Measurements from ENCODE around the gene DTD2. TPM values are rescaled to one million over a fixed set of nuclear protein-coding genes. Genes with fewer than 3 reads are reported as not detected.
A peak's percentile ranks its signal among the peaks of the same experiment; 100 is the strongest.

Gene DTD2
- total and polyA plus RNA-seq, 9 of the 15 experiments (the other 6 are each of a cell fraction or from before 2014, with no cell fraction given) = 3.8 to 24.1 (median 15.2) TPM

- Histone ChIP-seq H3K4me2 (ENCODE audit: insufficient read depth, low read length) (peak within 1 kb of the TSS; percentile 93), H3K9me1 (ENCODE audit: control insufficient read depth, insufficient read depth, low read length) (no peaks in the 10 kb centered on the region), H3K79me2 (ENCODE audit: control insufficient read depth, insufficient read depth, low read length) (peaks cover 35% of the 10 kb centered on the region), H3K4me1 (replicated peaks in 1 of 2; ENCODE audit: control insufficient read depth in 2 of 2, insufficient read depth in 2 of 2, low read length in 2 of 2) (peaks cover 6 to 8% of the 10 kb centered on the region in 2 experiments; a peak in 3 of 5 replicates), H3K9me3 (replicated peaks; ENCODE audit: control insufficient read depth, insufficient read depth, low read depth, low read length) (no peaks in the 10 kb centered on the region), H3K9ac (ENCODE audit: insufficient read depth in 1 of 2, low read depth in 2 of 2, low read length in 2 of 2) (peak within 1 kb of the TSS; percentile 96 to 98), H3K27ac (ENCODE audit: extremely low read depth, low read depth, low read length) (peak within 1 kb of the TSS; percentile 99), H3K27me3 (ENCODE audit: control insufficient read depth in 2 of 2, insufficient read depth in 2 of 2, low read length in 2 of 2) (no peaks in the 10 kb centered on the region), H3K4me3 (peak within 1 kb of the TSS; percentile 98), H3K36me3 (ENCODE audit: control insufficient read depth, insufficient read depth, low read length) (peaks cover 2% of the 10 kb centered on the region; the same call in 1 of the 3 replicates), H2AFZ (ENCODE audit: low read depth, low read length) (peak within 1 kb of the TSS; percentile 91), H4K20me1 (replicated peaks; ENCODE audit: control insufficient read depth, insufficient read depth, low read length) (no peaks in the 10 kb centered on the region)
- CTCF ChIA-PET (ENCODE audit: low intra/inter-chr PET ratio) = interaction anchor here (0.6 kb wide), 1 partner anchor 16 kb away, joined by 3 read pairs; no protein-coding TSS in a partner anchor
- ATAC-seq = peak; percentile 96
- POLR2A ChIA-PET = interaction anchor here (0.6 to 2.3 kb wide), 23 partner anchors 9 to 953 kb away, joined by 3 to 10 read pairs (median 3); partner anchors contain the start of genes DTD2, HECTD1 and NUBPL
- FAIRE-seq = peak; percentile 83
- BruUV-seq (replicated peaks) = no TSS peak
- under 1% methylated on average over 32 of the region's 56 CpGs for WGBS (ENCODE audit: insufficient coverage, low coverage, missing lambda C conversion rate)
- DNase-seq (ENCODE audit: extremely low read depth in 1 of 4, low spot score in 3 of 4) = peak; percentile 87 to 95 (median 88)
- in situ Hi-C loops (cut with MboI) = no loop called here
- intact Hi-C loops (cut with micrococcal nuclease) = no loop called here
- peak; percentile 42 for TF ChIP-seq HDAC3 (IDR thresholded peaks at IDR 0.05; ENCODE audit: borderline replicate concordance, partially characterized antibody)
- TF ChIP-seq HCFC1 (IDR thresholded peaks at IDR 0.05; ENCODE audit: low read depth, low read length) = peak; percentile 78
- 0 out of 2 replicates have a peak, but pooled peaks have one; percentile 20 for TF ChIP-seq ZZZ3 (IDR thresholded peaks at IDR 0.05)
- no peak for TF ChIP-seq SREBF1 (IDR thresholded peaks at IDR 0.05; ENCODE audit: borderline replicate concordance, low read depth, low read length)
- TF ChIP-seq EP400 (IDR thresholded peaks at IDR 0.05) = peak; percentile 84
- 0 out of 2 replicates have a peak, but pooled peaks have one; percentile 14 for TF ChIP-seq ZBTB26 (CRISPR knock-in tag; IDR thresholded peaks at IDR 0.05)
- peak; percentile 37 to 94; a peak in 2 of 4 replicates for TF ChIP-seq ZMIZ1 (IDR thresholded peaks at IDR 0.05; ENCODE audit: low read depth in 2 of 2, low read length in 2 of 2)
- no peak for TF ChIP-seq TCF3 (CRISPR knock-in tag; IDR thresholded peaks at IDR 0.05)
- TF ChIP-seq ZNF263 (CRISPR knock-in tag; IDR thresholded peaks at IDR 0.05; ENCODE audit: borderline replicate concordance) = no peak
- TF ChIP-seq CREB1 (IDR thresholded peaks at IDR 0.05) = peak; percentile 59
- TF ChIP-seq CREB1 (CRISPR knock-in tag; IDR thresholded peaks at IDR 0.05) = no peak
- no peak for TF ChIP-seq ATF3 (IDR thresholded peaks at IDR 0.05)
- no peak for TF ChIP-seq ATF3 (CRISPR knock-in tag; conservative IDR thresholded peaks at IDR 0.05)
- no peak for TF ChIP-seq RBM14 (IDR thresholded peaks at IDR 0.05; ENCODE audit: borderline replicate concordance, insufficient read depth, low read depth, low read length)
- TF ChIP-seq TBP (optimal IDR thresholded peaks at IDR 0.05; ENCODE audit: low read depth, low read length) = peak; percentile 94
These were observed 36.8 kb downstream of the DTD2 start, which contains the start of gene HEATR5A for GRCh38 chr14:31420319-31421111. Gene HEATR5A, minus strand, starts transcription at chr14:31420550. Its CDS starts 17,575 bp downstream, at chr14:31402975.
